SJSA1 (cell line): ENCODE measurements around the gene MAGEB16. TPM values are rescaled to one million over a fixed set of nuclear protein-coding genes. Genes with fewer than 3 reads are reported as not detected.

ENCODE experiments used
- total RNA-seq: library from RNA; depleted of rRNA; stranded (reverse); fragments of >200 nt; shearing (Covaris generic); gene quantifications from 2 replicates; pipeline ENCODE4 v1.2.3, GENCODE V29; 2014; rRNA removed

MAGEB16 gene
- total RNA-seq, 1 experiment from 2014 or later, result not detected

Other genes starting within 250 kb of the MAGEB16 start
- not detected in 2 replicates for gene CFAP47, start 121.4 kb downstream of the MAGEB16 start, total RNA-seq